HG02678 (cell line): ENCODE results near the gene PARP8.
A peak's percentile ranks its signal among the peaks of the same experiment; 100 is the strongest.
"Not testable (repeated sequence)": the region's sequence is repeated elsewhere in the genome, so short reads cannot be mapped to it uniquely, and the experiment has no call there.

Experiments used
- ATAC-seq: cut with Tn5 transposase; IDR thresholded peaks from one replicate; pipeline ENCODE4 v1.9.1; 2021; ENCODE audit warnings: mild to moderate bottlenecking, moderate library complexity; ENCODE audit not compliant: unreplicated experiment

PARP8 gene

GRCh38 chr5:50684721-50685120, 18.3 kb downstream of the PARP8 start:
- ATAC-seq, result no peak

- ATAC-seq, result no peak
Observed at GRCh38 chr5:50687548-50687947, 21.1 kb downstream of the PARP8 start.

- ATAC-seq, result no peak
Observed at GRCh38 chr5:50691399-50692016, 25.1 kb downstream of the PARP8 start.

GRCh38 chr5:50694027-50694590, 27.7 kb downstream of the PARP8 start:
- ATAC-seq, result no peak

- ATAC-seq, result not testable (repeated sequence)
Observed at GRCh38 chr5:50694626-50695025, 28.2 kb downstream of the PARP8 start.

DNA sequence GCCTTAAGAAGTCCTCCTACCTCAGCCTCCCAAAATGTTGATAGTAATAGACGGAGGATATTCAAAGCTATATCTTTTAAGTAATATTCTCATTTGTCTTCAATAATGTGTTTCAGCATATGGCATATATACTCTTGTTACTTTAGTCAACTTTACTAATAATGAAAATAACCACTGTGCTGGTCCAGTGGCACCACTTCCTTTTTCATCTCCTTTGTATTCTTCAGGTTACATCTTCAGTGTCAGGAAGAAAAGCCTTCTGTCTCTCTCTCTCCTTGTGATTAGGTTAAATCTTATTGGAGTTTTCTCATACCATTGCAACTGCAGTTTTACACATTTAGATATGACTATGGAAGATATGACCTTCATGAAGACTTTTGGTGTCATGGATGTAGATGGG, 31.3 kb downstream of the PARP8 start:
- peak; percentile 75 for ATAC-seq

GRCh38 chr5:50699737-50700136, 33.3 kb downstream of the PARP8 start:
- ATAC-seq, result no peak

DNA sequence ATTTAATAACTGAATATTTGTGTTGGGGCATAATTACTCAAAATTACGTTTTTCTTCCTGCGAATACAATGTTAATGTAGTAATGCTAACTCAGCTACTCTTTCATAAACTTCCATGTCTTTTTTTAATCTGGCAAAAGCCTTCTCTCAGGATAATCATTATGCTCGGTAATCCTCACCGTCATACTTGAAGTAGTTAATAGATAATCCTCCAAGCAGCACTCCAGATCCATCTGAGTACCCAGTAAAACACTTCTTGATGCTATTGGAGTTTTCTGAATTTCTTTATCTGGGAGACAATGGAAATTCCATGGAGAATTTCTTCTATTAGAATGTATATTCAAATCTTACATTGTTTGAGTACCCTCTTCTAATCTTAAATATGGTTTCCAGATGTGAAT, 34.3 kb downstream of the PARP8 start:
- no peak for ATAC-seq

DNA sequence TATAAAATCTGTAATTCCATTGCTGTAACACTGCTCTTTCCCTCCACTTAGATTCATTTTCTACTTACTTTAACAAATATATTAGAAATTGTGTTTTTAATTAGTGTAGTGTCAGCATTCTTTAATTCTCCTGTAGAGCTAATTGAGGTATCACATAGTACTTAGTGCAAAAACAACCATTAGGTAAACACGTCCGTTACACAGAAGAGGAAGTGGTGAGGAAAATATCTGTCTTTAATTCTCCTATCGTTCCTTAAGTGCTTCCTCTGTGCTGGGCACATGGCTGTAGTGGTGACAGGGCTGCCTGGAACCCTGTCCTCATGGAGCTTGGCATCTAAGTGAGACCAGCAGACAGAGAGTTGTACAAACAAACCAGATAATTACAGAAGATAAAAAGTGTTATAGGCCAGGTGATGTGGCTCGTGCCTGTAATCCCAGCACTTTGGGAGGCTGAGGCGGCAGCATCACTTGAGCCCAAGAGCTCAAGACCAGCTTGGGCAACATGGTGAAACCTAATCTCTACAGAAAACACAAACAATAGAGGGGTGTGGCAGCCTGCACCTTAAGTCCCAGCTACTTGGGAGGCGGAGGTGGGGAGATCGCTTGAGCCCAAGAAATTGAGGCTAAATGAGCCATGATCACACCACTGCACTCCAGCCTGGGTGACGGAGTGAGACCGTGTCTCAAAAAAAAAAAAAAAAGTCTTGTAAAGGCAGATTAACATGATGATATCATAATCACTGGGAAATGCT, 36.4 kb downstream of the PARP8 start:
- ATAC-seq, result no peak

- no peak for ATAC-seq
Observed at GRCh38 chr5:50703367-50703666, 36.9 kb downstream of the PARP8 start.

DNA sequence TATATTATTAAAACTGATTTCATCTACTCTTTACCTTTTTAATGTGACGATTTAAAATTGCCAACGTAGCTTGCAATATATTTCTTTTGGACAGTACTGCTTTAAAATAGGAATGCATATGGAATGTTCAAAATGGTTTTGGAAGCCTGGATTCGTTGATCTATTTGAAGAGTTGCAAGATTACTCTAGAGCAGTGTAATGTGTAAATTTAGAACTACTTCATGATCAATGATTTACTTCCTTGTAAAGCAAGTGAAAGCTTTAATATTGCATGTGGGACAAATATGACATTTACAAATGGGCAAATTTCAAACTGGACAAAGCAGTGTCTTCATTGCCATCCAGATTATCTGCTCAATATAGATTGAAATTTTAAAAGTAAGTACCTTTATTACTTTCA, 38.3 kb downstream of the PARP8 start:
- no peak for ATAC-seq

GRCh38 chr5:50709471-50709870, 43.0 kb downstream of the PARP8 start:
- ATAC-seq, result no peak

DNA sequence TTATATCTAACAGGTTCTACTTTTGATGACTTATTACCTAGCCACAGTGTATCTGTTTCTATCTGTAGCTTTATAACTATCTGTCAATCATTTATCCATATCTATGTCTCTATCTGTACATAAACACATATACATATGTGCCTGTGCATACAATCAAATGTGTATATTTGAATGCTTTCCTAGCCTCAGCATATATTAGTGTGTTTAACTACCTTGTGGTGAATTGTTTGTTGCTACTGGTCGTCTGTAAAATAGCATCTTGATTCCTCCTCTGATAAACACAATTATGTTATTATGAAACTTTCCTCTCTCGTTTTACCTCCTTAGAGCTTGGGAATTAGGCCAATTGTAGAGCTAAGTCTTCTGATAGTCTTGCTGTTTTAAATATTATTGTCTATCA, 44.4 kb downstream of the PARP8 start:
- peak; percentile 13 for ATAC-seq

- peak; percentile 96 for ATAC-seq
Observed at GRCh38 chr5:50711280-50711679, 44.8 kb downstream of the PARP8 start.

DNA sequence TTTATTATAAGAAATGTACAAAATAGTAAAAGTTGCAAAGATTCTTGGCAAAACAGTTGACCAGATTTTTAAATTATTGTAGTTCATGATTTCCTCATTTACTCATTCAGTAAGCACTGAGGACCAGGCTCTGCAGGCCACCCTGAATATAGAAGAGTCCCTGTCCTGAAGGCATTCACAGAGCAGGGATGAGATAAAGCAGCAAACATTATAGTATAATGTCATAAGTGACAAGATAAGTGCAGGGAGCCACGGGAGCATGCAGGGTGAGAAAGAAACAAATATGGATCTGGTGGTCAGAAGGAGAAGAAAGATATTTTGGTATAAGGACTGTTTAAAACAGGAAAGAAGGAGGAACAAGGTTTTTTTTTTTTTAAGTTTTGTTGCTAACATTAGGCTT, 46.0 kb downstream of the PARP8 start:
- no peak for ATAC-seq

- no peak for ATAC-seq
Observed at GRCh38 chr5:50715001-50715400, 48.6 kb downstream of the PARP8 start.

DNA sequence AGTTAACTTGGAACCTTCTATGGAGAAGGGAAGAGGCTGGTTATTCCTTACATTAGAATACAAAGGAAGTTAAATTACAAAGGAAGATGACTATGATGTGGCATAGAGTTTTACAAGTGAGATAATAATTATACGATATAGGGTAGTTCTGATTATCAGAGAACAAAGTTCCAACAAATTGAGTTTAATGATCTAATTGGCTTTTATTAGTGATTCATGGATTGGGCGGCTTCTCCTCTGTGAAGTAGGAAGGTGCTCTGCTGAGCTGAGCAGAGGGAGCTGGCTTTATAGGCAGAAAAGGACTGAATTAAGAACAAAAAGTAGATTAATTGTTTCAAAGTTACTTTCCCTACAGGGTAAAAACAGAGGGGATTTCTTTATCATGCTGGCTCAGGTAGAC, 49.7 kb downstream of the PARP8 start:
- no peak for ATAC-seq

DNA sequence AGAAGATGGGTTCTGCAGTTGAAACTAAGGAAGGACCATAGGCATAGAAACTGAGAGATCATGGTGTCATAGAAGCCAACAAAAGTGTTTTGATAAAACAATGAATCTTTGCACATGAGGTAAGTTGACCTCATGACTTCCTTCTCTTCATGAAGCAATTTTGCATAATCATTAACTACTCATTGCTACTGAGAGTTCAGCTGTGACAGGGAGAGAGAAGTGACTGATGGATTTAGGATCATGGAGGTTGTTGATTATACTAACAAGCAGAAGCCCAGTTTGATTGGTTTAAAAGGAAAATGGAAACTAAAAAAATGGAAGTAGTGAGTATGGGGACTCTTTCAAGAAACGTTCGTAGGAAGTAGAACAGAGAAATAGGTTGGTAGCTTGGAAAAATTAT, 51.2 kb downstream of the PARP8 start:
- peak; percentile 68 for ATAC-seq

DNA sequence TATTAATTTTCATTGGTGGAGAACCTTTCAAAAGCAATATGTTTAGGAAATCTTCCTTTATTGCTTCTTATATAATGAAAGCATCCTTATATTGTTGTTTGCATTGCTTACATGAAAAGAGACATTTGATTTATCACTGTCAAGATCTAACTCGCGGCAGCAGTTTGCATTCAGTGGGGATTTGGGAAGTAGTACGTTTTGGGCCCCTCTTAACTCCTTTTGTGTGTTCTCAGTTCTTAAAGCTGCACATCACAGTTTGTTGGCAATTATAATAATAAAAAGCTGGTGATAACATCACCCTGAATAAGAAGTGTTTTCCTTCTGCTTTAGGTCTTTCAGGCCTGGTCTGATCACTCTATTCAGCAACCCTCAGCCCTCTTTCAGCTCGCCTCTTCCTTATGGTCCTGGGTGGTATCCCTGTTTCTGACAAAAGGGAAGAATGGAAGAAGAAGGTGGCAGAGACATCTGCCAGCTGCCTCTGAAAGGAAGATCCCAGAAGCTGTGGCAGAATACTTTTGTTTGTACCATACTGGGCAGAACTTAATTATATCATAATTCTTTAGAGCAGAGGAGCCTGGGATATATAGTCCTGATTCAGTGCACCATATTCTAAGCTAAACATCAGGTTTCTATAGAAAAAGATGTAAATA, 53.7 kb downstream of the PARP8 start:
- no peak for ATAC-seq

DNA sequence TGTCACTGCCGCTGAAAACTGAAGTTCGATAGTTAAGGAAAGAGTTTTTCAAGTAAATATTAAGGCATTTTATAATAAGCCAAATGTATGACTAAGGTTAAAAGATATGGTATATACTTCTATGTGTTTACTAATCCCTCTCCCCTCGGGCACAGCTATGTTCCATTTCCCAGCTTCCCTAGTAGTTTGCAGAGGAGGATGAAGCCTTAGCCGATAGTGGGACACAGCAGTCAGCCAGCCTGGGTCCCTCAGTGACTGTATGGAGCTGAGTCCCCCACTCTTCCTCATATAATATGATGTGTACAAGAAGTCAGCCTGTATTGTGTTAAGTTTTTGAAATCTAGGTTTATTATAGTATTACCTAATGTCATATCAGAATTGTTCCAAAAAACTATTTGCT, 55.8 kb downstream of the PARP8 start:
- no peak for ATAC-seq

GRCh38 chr5:50724262-50724661, 57.8 kb downstream of the PARP8 start:
- ATAC-seq, result no peak

DNA sequence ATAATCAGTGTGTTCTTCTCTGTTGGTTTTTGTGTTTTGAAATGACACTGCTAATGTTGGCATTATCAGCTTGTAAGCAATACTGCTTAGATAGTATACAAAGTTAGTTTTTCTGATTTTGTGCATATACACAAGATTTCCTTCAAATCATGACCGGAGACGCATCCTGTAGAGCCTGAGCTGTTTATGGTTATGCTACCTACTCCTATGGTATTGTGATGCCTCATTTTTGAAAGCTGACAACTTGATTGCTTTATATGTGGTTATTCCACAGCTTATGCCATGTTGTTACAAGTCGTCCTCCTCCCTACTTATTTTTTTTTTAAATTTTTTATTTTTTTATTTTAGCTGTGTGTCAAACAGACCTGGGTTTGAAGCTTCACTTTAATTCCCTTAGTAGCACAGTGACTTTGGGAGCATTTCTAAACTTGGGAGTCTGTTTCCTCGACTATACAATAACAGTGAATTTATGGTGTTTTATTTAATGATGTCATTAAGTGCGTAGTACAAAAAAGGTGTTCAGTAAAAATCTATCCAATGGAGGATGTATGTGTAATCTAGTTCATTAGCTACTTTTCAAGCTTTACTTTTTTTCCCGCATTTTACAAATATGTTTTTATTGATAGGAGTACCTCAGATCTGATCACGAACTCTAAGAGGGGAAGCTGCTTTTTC, 59.5 kb downstream of the PARP8 start:
- no peak for ATAC-seq
